Measurements from ENCODE around the gene FHL3.
A peak's percentile ranks its signal among the peaks of the same experiment; 100 is the strongest.

Gene FHL3

DNA sequence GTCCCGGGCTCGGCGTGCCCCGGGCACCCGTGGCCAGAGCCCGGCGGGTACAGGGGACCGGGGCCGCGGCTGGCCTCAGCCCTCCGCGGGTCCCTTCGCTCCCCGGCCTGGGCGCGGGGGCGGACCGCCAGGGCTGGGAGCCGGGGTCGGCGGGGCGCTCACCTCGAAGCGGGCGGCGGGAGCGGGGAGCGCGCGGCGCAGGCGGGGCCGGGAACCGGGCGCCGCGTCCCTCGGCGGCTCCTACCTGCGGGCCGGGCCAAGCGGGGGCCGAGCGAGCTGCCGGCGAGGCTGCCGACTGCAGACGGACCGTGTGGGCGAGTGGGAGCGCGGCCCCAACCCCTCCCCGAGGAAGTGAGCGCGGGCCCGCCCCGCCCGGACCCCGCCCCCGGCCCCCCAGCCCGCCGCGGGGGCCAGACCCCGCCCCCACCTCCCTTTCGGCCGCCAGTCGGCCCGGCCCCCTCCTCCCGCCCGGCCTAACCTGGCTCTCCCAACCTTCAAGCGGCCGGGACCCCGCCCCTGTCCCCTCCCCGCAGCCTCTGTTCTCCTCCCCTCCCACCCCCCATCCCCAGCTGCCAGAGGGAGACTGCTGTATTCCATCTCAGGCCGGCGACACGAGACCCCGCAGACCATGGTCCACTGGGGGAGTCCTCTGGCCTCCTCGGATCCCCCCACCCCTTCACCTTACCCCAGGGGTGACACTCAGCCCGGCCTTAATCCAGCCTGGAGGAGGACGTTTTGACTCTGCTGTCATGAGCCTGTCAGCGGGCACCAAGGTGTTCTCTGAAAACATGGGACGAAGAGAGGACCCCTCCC lies at the start of gene FHL3:
FHL3 (minus strand) TSS at position 320 of the 813 bp plus-strand sequence. CDS start 6,102 bp downstream, outside the sequence.
- peak; percentile 62 for FAIRE-seq
- no peak for DNase-seq (ENCODE audit: insufficient read length, low spot score)

DNA sequence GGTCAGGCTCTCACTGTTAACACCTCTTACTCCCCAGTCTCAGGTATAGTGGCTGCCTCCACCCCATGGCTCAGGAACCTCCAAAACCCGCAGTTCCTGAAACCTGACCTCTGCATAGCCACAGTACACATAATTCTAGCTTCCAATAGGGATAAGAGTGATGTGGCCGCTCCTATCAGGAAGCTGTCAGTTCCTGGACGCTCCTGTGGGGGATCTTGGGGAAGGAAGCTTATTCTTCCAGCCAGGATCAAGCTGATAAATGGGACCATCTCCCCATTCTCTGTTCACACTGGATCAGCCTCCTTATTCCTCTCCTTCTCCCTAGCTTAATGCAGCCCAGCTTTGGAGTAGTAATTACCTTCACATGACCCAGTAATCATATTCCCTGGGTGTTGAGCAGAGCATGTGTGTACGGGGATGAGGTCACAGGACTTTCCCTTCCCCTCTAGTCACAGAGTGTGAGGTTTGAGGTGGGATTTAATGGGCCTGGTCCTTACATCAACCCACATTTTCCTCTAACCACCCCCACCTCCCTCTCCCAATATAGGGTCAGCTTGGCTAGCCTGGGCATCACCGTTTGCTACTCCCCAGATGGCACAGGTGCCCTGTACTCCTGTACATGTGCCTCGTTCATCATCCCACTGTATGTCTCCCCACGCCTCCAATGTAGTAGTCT lies 48.2 kb upstream of the FHL3 start:
- DNase-seq (ENCODE audit: insufficient read length, low spot score), result no peak
- FAIRE-seq, result peak; percentile 62

GRCh38 chr1:38052750-38053415 lies 47.6 kb upstream of the FHL3 start:
- FAIRE-seq, result peak; percentile 96
- DNase-seq (ENCODE audit: insufficient read length, low spot score), result no peak

DNA sequence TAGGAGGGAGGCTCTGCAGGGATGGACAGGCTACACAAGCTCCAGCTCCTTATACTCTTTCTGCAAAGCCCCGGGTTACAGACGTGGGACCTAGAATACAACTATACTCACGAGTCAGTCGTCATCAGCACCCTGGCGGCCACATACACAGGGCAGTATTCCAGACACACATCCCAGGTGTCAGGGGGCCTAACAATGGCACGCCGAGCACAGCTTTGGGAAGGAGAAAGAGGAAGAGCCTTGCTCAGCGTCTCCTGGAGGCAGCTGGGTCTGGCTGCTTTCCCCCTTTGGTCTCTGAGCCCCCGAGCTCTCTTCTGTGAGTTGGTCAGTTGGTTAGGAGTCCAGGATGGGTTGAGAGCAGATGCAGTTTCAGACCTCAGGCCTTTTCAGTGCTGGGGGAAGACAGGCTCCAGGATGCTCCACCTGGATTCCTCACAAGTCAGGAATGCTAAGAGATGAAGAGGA lies 45.8 kb upstream of the FHL3 start:
- no peak for DNase-seq (ENCODE audit: insufficient read length, low spot score)
- no peak for FAIRE-seq

DNA sequence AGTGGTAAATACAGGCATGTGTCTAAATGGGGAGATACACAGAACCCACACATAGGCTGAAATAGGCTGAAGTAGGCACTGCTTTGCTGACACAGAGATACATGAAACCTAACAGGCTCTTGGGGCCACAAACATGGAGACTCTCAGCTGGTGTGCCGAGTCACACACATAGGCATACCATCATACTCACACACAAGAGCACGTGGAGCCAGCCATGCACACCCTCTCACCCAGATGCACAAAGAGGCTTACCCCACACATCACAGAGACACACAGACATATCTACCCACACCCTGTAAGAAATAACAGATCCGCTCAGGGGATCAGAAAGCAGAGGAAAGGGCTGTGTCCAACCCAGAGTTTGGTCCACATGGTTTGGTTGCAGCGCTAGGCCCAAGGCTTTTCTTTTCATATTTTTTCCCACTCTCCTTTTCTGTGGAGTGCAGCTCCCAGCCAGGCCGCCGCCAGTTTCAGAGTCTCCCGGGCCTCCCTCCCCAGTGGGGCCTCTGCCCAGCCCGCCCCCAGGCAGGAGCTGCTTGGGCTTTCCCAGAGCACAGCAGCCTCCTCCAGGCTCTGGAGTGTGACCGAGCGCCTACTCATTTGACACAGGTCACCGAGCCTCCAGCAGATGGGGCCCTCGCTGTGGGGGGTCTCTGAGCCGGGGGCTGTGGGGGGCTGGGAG lies 45.2 kb upstream of the FHL3 start:
- FAIRE-seq (peak; percentile 59), DNase-seq (ENCODE audit: insufficient read length, low spot score) (no peak)

GRCh38 chr1:38047603-38048141 lies 42.4 kb upstream of the FHL3 start:
- FAIRE-seq (no peak), DNase-seq (ENCODE audit: insufficient read length, low spot score) (peak; percentile 54)

- FAIRE-seq, result peak; percentile 68
- DNase-seq (ENCODE audit: insufficient read length, low spot score), result peak; percentile 94
Observed at GRCh38 chr1:38046884-38047602, 41.7 kb upstream of the FHL3 start.

GRCh38 chr1:38046333-38046883 lies 41.1 kb upstream of the FHL3 start, which contains the start of gene POU3F1:
Gene POU3F1 (minus strand): TSS chr1:38046793. CDS start chr1:38046743, 50 bp downstream.
- DNase-seq (ENCODE audit: insufficient read length, low spot score) (no peak), FAIRE-seq (no peak)

GRCh38 chr1:38045401-38046332 lies 40.4 kb upstream of the FHL3 start:
- DNase-seq (ENCODE audit: insufficient read length, low spot score) (no peak), FAIRE-seq (peak; percentile 49)

GRCh38 chr1:38044221-38045215 lies 39.2 kb upstream of the FHL3 start:
- FAIRE-seq, result no peak
- no peak for DNase-seq (ENCODE audit: insufficient read length, low spot score)

- DNase-seq (ENCODE audit: insufficient read length, low spot score), result no peak
- no peak for FAIRE-seq
Observed at GRCh38 chr1:38043036-38043747, 37.9 kb upstream of the FHL3 start.

GRCh38 chr1:38041936-38042834 lies 36.9 kb upstream of the FHL3 start:
- DNase-seq (ENCODE audit: insufficient read length, low spot score) (no peak), FAIRE-seq (no peak)

DNA sequence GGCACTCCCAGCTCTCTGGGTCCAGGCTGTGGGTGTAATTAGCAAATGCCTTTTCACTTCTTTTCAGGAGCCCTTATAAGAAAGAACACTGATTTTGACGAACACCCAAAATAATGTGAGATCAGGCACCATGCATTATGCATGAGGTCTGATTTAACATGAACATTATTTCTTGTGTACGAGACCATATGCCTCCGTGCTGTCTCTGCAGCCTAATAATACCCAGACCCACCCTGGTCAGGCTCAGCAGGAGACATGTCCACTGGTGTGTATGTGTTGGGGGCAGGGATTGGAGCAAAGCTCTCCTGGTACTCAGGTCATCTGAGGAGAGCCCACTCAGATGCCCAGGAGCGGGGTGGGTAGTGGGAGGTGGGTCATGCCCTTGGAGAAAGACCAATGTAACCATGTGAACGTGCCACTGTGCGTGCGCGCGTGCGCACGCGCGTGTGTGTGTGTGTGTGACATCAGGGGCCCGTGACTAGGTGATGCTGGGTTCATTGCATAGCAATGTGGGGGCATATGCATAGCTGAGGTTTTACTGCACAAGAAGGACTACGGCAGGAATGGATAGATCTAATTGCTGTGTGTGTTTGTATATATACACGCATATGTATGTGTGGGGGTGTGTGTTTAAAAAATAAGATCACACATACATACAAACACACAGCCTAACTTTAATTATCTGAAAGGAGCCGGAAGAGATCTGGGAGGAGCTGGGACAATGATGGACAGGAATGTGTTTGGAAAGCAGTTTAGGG lies 34.2 kb upstream of the FHL3 start:
- DNase-seq (ENCODE audit: insufficient read length, low spot score), result no peak
- FAIRE-seq, result no peak

DNA sequence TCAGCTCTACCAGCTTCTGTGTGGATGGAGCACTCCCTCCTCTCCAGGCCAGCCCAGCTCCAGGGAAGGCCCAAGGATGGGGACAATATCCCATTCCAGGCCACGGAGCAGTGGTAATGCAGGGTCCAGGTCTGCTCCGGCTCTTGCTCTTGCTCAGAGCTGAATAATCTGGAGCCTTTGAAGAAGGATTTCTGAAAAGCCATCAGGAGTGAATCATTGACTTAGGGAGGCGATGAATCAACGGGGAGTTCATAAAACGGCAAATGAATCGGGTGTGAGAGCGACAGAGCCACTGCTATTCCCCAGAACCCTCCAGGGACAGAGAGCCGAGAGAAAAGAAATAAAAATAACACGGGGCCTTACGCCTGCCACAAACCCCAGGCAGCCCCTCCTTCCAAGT lies 33.5 kb upstream of the FHL3 start:
- DNase-seq (ENCODE audit: insufficient read length, low spot score) (no peak), FAIRE-seq (no peak)
